Measurements from ENCODE around the gene CELF4.

The CELF4 gene

DNA sequence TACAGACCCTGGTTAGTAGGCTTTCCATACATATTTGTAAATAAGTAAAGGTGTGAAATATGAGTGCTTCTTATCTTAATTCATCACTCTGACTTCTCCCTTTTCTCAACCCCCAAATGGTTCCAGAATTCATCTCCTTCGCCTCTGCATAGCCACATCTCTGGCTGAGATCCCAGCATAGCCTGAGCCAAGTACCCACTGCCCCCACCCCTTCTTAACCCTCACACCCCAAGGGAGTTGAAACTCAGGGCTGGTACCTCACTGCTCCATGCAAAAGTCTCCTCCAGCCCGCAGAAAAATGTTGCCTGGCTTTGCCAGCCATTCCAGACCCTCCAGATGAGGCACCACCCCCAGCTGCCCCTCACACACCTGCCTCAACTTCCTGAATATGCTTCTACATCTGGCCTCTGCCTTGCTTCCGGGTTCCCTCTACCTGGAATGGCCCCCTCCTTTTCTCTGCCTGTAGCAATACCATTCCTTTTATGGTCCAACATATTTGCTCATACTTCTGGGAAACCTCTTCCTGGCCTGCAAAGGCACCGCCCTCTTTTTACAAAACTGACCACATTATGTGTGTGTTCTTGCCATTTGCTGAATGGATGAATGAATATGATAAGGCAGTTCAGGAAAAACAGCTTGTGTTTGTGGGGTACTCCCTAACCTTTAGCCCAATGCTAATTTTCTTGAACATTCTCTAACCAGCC is 112.8 kb downstream of the CELF4 start:
- TF ChIP-seq, protein P1, sequence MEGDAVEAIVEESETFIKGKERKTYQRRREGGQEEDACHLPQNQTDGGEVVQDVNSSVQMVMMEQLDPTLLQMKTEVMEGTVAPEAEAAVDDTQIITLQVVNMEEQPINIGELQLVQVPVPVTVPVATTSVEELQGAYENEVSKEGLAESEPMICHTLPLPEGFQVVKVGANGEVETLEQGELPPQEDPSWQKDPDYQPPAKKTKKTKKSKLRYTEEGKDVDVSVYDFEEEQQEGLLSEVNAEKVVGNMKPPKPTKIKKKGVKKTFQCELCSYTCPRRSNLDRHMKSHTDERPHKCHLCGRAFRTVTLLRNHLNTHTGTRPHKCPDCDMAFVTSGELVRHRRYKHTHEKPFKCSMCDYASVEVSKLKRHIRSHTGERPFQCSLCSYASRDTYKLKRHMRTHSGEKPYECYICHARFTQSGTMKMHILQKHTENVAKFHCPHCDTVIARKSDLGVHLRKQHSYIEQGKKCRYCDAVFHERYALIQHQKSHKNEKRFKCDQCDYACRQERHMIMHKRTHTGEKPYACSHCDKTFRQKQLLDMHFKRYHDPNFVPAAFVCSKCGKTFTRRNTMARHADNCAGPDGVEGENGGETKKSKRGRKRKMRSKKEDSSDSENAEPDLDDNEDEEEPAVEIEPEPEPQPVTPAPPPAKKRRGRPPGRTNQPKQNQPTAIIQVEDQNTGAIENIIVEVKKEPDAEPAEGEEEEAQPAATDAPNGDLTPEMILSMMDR (conservative IDR thresholded peaks at IDR 0.05; ENCODE audit: control insufficient read depth, insufficient read depth, low read depth, low read length) = no peak
- no peak overlapping the region for H3K4me3 ChIP-seq (ENCODE audit: control insufficient read depth, low read depth, low read length)
- DNase-seq (ENCODE audit: low read depth) = peak; percentile 2

DNA sequence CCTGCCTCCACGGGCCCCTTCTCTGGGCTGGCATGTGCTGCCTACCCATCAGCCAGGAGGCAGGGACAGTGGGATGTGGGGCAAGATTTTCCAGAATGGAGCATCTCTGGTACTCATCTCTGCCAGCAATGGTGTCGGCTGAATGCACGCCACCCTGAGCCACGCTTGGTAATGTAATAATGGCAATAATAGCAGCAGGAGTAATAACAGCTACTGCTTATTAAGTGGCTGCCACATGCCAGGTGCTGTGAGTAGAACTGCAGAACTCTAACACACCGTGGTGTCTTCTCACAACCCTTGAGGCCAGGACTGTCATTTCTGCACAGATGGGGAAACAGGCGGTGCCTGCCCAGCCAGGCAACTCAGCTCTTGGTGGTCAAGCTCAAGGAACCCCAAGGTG is 113.6 kb downstream of the CELF4 start:
- H3K4me3 ChIP-seq (ENCODE audit: control insufficient read depth, low read depth, low read length) = no peak overlapping the region
- TF ChIP-seq, protein P1 (conservative IDR thresholded peaks at IDR 0.05; ENCODE audit: control insufficient read depth, insufficient read depth, low read depth, low read length) = no peak
- no peak for DNase-seq (ENCODE audit: low read depth)

DNA sequence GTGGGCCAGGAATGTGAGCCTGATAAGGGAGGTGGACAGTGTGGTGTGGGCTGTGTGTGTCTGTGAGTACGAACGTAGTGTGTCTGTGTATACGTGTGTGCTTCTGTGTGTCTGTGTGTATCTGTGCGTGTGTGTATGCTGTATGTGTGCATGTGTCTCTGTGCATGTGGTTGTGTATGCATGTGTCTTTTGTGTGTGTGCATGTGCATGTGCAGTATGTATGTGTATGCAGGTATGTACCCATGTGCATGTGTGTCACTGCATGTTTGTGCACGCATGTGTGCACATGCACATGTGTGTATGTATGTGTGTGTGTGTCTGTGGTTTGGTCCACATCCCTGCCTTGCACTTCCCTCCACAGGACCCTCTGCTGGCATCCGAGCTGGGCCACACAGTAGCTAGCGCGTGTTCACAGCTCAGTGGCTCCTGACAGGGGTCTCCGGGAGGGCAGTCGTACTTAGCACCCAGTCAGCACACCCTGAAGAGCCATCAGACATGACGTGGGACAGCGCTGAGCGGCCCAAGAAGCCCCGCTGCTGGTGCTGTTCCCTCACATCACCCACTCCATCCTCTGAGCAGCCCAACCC is 114.3 kb downstream of the CELF4 start:
- DNase-seq (ENCODE audit: low read depth) = no peak
- no peak overlapping the region for H3K4me3 ChIP-seq (ENCODE audit: control insufficient read depth, low read depth, low read length)
- TF ChIP-seq, protein P1 (conservative IDR thresholded peaks at IDR 0.05; ENCODE audit: control insufficient read depth, insufficient read depth, low read depth, low read length) = no peak

DNA sequence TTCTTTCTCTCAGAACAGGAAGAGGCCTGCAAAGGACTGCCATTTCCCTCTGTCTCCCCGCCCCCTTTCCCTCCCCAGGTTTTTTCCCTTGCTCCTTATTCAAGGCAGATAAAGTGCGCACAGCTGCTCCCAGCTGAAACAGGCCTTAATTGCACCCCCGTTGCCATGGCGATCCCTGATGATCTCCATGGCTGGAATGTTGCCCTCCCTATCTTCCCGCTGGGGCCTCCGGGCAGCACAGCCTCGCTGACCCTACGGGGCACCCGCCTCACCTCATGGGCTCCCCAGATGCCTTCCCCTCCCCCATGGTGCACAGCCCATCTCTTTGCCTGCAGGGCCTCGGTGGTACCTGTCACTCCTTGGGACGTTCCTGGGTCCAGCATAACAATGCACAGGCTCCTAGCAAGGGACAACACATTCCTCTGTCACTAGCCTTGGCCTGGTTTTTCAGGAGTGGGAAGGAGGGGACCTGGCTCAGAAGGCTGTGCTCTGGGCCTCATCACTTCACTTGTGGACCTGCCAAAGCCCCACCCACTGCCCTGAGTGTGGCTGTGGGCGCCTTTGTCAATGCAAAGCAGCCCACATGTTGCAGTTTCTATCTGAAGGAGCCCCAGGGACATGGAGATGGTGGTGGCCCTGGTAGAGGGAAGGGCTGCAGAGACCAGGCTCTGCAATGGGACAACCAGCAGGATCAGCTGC is 115.0 kb downstream of the CELF4 start:
- TF ChIP-seq, protein P1 (conservative IDR thresholded peaks at IDR 0.05; ENCODE audit: control insufficient read depth, insufficient read depth, low read depth, low read length) = no peak
- DNase-seq (ENCODE audit: low read depth) = no peak
- H3K4me3 ChIP-seq (ENCODE audit: control insufficient read depth, low read depth, low read length) = no peak overlapping the region

DNA sequence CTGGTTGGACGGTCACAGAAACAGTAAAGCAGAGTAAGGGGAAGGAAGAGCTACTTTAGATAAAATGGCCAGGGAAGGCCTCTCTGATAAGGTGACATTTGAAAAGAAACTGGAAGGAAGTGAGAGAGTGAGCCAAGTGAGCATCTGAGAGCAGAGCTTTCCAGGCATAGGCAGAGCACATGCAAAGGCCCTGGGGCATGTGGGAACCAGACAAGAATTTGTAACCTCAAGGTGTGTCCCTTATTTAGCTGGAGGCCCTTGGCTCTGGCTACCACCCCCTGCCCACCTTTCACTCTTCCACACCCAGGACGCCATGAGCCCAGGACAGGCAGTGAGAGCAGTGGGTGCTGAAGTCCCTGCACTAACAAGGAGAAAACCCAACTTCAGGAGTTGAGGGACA is 116.0 kb downstream of the CELF4 start:
- H3K4me3 ChIP-seq (ENCODE audit: control insufficient read depth, low read depth, low read length) = no peak overlapping the region
- DNase-seq (ENCODE audit: low read depth) = no peak
- TF ChIP-seq, protein P1 (conservative IDR thresholded peaks at IDR 0.05; ENCODE audit: control insufficient read depth, insufficient read depth, low read depth, low read length) = no peak

DNA sequence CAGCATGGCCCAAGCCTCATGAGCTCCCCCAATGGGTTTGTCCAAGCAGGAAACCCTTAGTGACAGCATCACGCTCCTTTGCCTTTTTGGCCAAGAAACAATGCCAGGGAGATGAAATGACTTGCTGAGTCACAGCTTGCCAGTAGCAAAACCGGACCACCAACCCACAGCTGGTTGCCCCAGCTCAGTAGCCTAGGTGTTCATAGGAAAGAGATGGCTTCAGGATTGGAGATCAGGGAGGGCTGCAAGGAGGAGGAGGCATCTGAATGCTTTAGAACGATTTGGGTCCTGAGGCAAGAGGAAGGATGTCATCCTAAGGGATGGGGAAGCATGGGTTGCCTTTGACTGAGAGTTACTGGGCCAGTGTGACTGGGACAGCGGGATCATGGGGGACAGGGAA is 116.7 kb downstream of the CELF4 start:
- no peak for DNase-seq (ENCODE audit: low read depth)
- TF ChIP-seq, protein P1 (conservative IDR thresholded peaks at IDR 0.05; ENCODE audit: control insufficient read depth, insufficient read depth, low read depth, low read length) = no peak
- no peak overlapping the region for H3K4me3 ChIP-seq (ENCODE audit: control insufficient read depth, low read depth, low read length)

All from fibroblast of mammary gland (primary cell).